ENCODE results near the gene GAB2.

- TF ChIP-seq CTCF (IDR thresholded peaks at IDR 0.05) (no peak), POLR2A (IDR thresholded peaks at IDR 0.05) (no peak), EP300 (IDR thresholded peaks at IDR 0.05) (no peak)
These were observed 177.8 kb downstream of the GAB2 start for GRCh38 chr11:78239781-78240180.
